ENCODE measurements around the gene DIPK1B.
A peak's percentile ranks its signal among the peaks of the same experiment; 100 is the strongest.

DIPK1B gene

DNA sequence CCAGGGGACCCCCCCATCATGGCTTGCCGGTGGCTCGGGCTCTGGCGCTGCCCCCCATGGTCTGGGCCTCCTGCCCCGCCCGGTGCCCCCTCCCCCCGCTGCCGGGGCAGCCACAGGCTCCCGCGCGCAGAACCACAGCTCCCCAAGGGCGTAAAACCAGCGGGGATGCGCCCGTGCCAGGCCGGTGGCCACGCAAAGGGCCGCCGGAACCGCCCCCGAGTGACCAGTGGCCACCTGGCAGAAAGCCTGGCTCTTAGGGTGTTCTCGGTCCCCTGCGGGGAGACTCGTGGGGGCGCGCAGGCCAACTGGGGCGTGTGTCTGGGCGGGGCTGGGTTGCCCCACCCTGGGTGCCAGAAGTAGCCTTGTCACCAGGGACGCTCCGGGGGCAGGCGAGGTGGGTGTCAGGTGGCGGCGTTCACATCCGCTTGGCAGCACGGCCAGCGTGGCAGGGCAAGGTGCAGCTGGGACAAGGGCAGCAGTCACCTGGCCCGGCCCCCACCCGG is 24.6 kb upstream of the DIPK1B start:
- DNase-seq (ENCODE audit: low spot score) = no peak
- no peak overlapping the region for H3K27ac Mint-ChIP-seq
- H3K4me1 Mint-ChIP-seq (ENCODE audit: low read depth) = peaks cover 6% of the 10 kb centered on the region
- H3K27me3 Mint-ChIP-seq (ENCODE audit: low read depth) = no peaks in the 10 kb centered on the region
- H3K36me3 Mint-ChIP-seq (ENCODE audit: low read depth) = no peaks in the 10 kb centered on the region
- no peaks in the 10 kb centered on the region for H3K9me3 Mint-ChIP-seq
- peak overlapping the region; percentile 34 for H3K4me3 Mint-ChIP-seq

- peak overlapping the region; percentile 34 for H3K4me3 Mint-ChIP-seq
- no peak for DNase-seq (ENCODE audit: low spot score)
- no peaks in the 10 kb centered on the region for H3K36me3 Mint-ChIP-seq (ENCODE audit: low read depth)
- H3K27ac Mint-ChIP-seq = no peak overlapping the region
- H3K9me3 Mint-ChIP-seq = no peaks in the 10 kb centered on the region
- H3K4me1 Mint-ChIP-seq (ENCODE audit: low read depth) = peaks cover 6% of the 10 kb centered on the region
- no peaks in the 10 kb centered on the region for H3K27me3 Mint-ChIP-seq (ENCODE audit: low read depth)
Measured at GRCh38 chr9:136688274-136689107, 23.9 kb upstream of the DIPK1B start.

- no peaks in the 10 kb centered on the region for H3K27me3 Mint-ChIP-seq (ENCODE audit: low read depth)
- H3K27ac Mint-ChIP-seq = no peak overlapping the region
- H3K4me1 Mint-ChIP-seq (ENCODE audit: low read depth) = peaks cover 6% of the 10 kb centered on the region
- H3K4me3 Mint-ChIP-seq = no peak overlapping the region
- H3K9me3 Mint-ChIP-seq = no peaks in the 10 kb centered on the region
- no peaks in the 10 kb centered on the region for H3K36me3 Mint-ChIP-seq (ENCODE audit: low read depth)
- DNase-seq (ENCODE audit: low spot score) = no peak
Measured at GRCh38 chr9:136689108-136689460, 23.3 kb upstream of the DIPK1B start.

GRCh38 chr9:136690104-136690805 is 22.1 kb upstream of the DIPK1B start:
- Mint-ChIP-seq H3K9me3 (no peaks in the 10 kb centered on the region), H3K4me3 (no peak overlapping the region), H3K27ac (no peak overlapping the region), H3K27me3 (ENCODE audit: low read depth) (no peaks in the 10 kb centered on the region), H3K4me1 (ENCODE audit: low read depth) (peaks cover 6% of the 10 kb centered on the region), H3K36me3 (ENCODE audit: low read depth) (no peaks in the 10 kb centered on the region)
- DNase-seq (ENCODE audit: low spot score) = no peak

DNA sequence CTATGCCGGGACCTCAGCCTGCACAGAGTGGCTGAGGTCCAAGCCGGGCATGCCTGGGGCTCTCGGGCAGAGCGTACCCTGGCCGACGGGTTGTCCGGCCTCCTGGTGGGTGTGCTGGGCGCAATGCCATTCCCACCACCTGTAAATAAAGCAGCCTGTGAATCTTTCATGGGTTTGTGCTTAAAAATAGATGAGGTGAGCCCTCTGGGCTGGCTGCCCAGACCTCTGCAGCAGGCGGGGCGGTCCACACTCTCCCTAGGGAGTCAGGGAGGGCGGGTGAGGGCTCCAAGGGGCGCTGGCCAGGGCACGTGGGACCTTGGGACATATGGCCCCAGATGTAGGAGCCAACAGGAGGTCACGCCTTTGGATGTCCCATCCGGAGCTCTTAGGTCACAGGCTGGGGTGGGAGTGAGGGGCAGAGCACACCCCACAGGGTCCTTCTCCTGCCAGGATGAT is 21.5 kb upstream of the DIPK1B start:
- H3K4me1 Mint-ChIP-seq (ENCODE audit: low read depth) = peaks cover 5% of the 10 kb centered on the region
- no peak overlapping the region for H3K27ac Mint-ChIP-seq
- H3K4me3 Mint-ChIP-seq = no peak overlapping the region
- H3K9me3 Mint-ChIP-seq = no peaks in the 10 kb centered on the region
- no peak for DNase-seq (ENCODE audit: low spot score)
- H3K36me3 Mint-ChIP-seq (ENCODE audit: low read depth) = no peaks in the 10 kb centered on the region
- H3K27me3 Mint-ChIP-seq (ENCODE audit: low read depth) = no peaks in the 10 kb centered on the region

- H3K4me3 Mint-ChIP-seq = no peak overlapping the region
- no peaks in the 10 kb centered on the region for H3K36me3 Mint-ChIP-seq (ENCODE audit: low read depth)
- H3K27ac Mint-ChIP-seq = no peak overlapping the region
Measured at GRCh38 chr9:136691316-136692184, 20.8 kb upstream of the DIPK1B start.

GRCh38 chr9:136692185-136693134 is 19.9 kb upstream of the DIPK1B start:
- Mint-ChIP-seq H3K4me1 (ENCODE audit: low read depth) (no peaks in the 10 kb centered on the region), H3K4me3 (no peak overlapping the region), H3K27me3 (ENCODE audit: low read depth) (peaks cover 2% of the 10 kb centered on the region), H3K9me3 (no peaks in the 10 kb centered on the region), H3K27ac (no peak overlapping the region), H3K36me3 (ENCODE audit: low read depth) (no peaks in the 10 kb centered on the region)
- no peak for DNase-seq (ENCODE audit: low spot score)

More at GRCh38 chr9:136691316-136692184, 20.8 kb upstream of the DIPK1B start:
- H3K27me3 Mint-ChIP-seq (ENCODE audit: low read depth) = no peaks in the 10 kb centered on the region
- no peaks in the 10 kb centered on the region for H3K4me1 Mint-ChIP-seq (ENCODE audit: low read depth)
- H3K9me3 Mint-ChIP-seq = no peaks in the 10 kb centered on the region
- DNase-seq (ENCODE audit: low spot score) = no peak

- no peak overlapping the region for H3K4me3 Mint-ChIP-seq
- no peak overlapping the region for H3K27ac Mint-ChIP-seq
- no peaks in the 10 kb centered on the region for H3K9me3 Mint-ChIP-seq
Measured at GRCh38 chr9:136693135-136693489, 19.3 kb upstream of the DIPK1B start.

GRCh38 chr9:136693490-136694162 is 18.7 kb upstream of the DIPK1B start:
- Mint-ChIP-seq H3K4me1 (ENCODE audit: low read depth) (no peaks in the 10 kb centered on the region), H3K4me3 (no peak overlapping the region), H3K27ac (no peak overlapping the region), H3K27me3 (ENCODE audit: low read depth) (peaks cover 6% of the 10 kb centered on the region), H3K36me3 (ENCODE audit: low read depth) (no peaks in the 10 kb centered on the region), H3K9me3 (no peaks in the 10 kb centered on the region)
- DNase-seq (ENCODE audit: low spot score) = no peak

More at GRCh38 chr9:136693135-136693489, 19.3 kb upstream of the DIPK1B start:
- Mint-ChIP-seq H3K36me3 (ENCODE audit: low read depth) (no peaks in the 10 kb centered on the region), H3K4me1 (ENCODE audit: low read depth) (no peaks in the 10 kb centered on the region), H3K27me3 (ENCODE audit: low read depth) (peaks cover 4% of the 10 kb centered on the region)
- no peak for DNase-seq (ENCODE audit: low spot score)

DNA sequence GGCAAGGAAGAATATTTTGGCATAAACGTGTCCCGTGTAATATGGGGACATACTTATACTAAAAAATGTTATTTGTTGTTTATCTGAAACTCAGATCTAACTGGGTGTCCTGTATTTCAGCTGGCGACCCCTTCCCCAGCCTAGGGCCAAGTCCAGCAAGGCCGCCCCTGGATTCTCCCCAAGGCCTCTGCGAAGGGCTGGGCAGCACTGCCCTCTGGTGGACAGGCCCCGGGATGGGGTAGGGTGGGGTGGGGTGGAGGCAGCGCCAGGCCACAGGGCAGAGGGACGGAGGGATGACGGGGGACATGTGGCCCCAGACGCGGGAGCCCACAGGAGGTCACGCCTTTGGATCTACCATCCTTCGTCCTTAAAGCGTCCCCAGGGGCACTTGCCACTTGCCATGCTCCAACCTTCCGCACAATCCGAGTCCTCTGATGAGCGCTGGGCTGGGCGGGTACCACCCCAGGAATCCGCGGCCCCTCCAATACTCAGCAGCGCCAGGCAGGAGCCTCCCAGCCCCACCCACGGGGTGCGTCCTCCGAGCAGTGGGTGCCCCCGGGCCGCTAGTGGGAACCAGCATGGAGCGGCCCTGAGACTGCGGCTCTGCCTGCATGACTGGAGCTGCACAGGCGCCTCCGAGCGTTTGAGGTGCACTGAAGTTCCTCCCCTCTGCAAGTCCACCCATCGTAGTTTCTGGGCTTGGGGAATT is 18.1 kb upstream of the DIPK1B start:
- Mint-ChIP-seq H3K36me3 (ENCODE audit: low read depth) (no peaks in the 10 kb centered on the region), H3K4me1 (ENCODE audit: low read depth) (no peaks in the 10 kb centered on the region), H3K27ac (no peak overlapping the region), H3K4me3 (no peak overlapping the region), H3K27me3 (ENCODE audit: low read depth) (peaks cover 8% of the 10 kb centered on the region), H3K9me3 (no peaks in the 10 kb centered on the region)
- DNase-seq (ENCODE audit: low spot score) = peak; percentile 15

- H3K9me3 Mint-ChIP-seq = no peaks in the 10 kb centered on the region
- no peak for DNase-seq (ENCODE audit: low spot score)
- no peak overlapping the region for H3K27ac Mint-ChIP-seq
- H3K4me3 Mint-ChIP-seq = no peak overlapping the region
- peaks cover 8% of the 10 kb centered on the region for H3K27me3 Mint-ChIP-seq (ENCODE audit: low read depth)
- no peaks in the 10 kb centered on the region for H3K4me1 Mint-ChIP-seq (ENCODE audit: low read depth)
- H3K36me3 Mint-ChIP-seq (ENCODE audit: low read depth) = no peaks in the 10 kb centered on the region
Measured at GRCh38 chr9:136694872-136695247, 17.5 kb upstream of the DIPK1B start.

DNA sequence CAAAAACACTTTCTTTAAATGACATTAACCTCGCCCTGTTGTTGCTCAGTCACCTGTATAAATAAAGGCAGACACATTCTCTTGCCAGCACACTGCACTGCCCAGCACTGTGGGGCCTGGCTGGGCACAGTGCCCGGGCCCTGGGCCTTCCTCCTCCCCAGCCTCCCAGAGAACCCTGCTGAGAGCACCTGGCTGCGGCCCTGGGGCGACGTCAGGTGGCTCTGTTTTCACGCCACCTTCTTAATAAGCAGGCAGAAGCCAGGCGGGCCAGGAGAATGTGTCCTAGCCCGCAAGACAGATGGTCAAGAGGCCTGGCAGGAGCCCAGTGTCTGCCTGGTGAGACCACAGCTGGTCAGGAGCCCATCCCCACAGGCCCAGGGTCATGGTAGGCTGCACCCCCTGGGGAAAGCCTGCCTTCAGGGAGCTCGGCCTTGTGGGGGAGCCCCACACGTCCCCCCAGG is 16.9 kb upstream of the DIPK1B start:
- Mint-ChIP-seq H3K4me3 (no peak overlapping the region), H3K9me3 (no peaks in the 10 kb centered on the region), H3K4me1 (ENCODE audit: low read depth) (peaks cover 4% of the 10 kb centered on the region), H3K27ac (no peak overlapping the region), H3K36me3 (ENCODE audit: low read depth) (no peaks in the 10 kb centered on the region), H3K27me3 (ENCODE audit: low read depth) (peaks cover 8% of the 10 kb centered on the region)
- no peak for DNase-seq (ENCODE audit: low spot score)

Measured in T-helper 2 cell treated with Interferon-gamma antibody and Interleukin-4, amounts not matched to agents 5 μg/mL and 100 μg/mL, for 36 hours (primary cell).